Ammon's horn (tissue), 1 donor: ENCODE data around the gene VEZF1.
A peak's percentile ranks its signal among the peaks of the same experiment; 100 is the strongest.
"Not testable (repeated sequence)": the region's sequence is repeated elsewhere in the genome, so short reads cannot be mapped to it uniquely, and the experiment has no call there.

Experiments used
- DNase-seq: peaks from one replicate; pipeline ENCODE4 v3.0.0-alpha.2; 2016; ENCODE audit warnings: low spot score

Gene VEZF1

DNA sequence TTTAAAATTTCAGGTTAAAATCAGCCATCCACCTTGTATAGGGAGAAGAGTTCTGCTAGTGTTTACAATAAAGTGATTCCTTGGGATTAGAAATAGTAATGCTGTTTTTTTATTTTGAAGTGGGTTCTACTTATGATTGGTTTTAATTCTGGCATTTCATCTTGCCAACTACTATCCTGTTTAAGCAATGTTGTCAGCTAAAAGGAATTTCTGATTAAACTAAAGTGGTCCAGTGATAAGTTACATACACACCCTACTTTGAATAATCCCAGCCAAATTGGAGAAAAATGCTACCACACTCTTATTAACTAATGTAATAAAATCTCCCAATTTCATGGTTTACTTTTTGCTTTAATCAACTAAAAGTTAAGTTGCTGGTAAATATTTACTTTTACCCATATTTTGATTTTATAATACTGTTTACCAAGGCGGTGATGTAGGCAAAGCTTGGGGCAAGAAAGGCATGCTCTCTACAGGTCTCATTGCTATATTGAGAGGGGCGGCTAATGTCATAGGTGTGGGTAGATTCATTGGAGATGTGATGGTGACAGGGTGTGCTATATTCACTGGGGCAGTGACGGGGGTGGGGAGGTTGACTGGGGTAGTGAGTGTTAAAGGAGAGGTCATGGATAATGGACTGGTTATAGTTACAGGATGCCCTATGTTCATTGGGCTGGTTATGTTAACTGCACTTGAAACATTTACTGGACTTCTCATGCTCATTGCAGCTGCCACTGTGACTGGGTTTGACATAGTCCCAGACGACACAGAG, 13.8 kb downstream of the VEZF1 start:
- not testable (repeated sequence) for DNase-seq

DNA sequence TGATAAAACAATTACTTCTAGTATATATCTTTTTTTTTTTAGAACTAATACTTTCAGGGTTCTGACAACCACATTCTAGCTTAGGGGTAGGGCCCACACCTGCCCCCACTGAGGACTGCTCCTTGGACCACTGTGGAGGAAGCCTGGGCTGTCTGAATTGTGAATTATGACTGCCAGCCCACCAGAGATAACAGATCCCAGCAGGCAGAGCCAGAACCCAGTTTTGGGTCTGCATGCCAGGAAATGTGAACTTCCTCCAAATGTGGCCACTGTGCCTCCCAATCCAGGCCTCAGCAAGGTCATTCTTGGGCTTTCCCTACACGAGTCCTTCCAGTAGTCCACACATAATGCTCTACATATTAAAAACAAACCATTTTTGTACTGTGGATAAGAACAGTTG, 15.9 kb downstream of the VEZF1 start:
- DNase-seq, result no peak

DNA sequence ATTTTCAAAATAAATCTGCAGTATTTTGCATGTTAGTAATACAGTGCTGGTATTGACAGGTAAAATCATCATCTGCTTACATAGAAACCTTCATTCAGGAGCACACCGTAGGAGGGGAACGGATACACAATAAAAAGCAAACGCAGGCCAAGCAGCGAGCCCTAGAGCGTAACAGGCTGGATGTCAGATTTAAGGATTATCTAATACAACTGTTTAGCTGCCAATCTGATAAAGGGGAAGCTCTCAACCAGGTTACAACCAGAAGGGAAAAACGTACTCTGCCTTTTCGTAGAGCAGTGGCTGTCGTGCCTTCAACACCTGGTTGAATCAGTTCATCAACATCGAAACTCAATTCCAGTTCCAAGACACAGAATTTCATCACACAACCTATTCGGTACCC, 16.5 kb downstream of the VEZF1 start:
- DNase-seq, result no peak

DNA sequence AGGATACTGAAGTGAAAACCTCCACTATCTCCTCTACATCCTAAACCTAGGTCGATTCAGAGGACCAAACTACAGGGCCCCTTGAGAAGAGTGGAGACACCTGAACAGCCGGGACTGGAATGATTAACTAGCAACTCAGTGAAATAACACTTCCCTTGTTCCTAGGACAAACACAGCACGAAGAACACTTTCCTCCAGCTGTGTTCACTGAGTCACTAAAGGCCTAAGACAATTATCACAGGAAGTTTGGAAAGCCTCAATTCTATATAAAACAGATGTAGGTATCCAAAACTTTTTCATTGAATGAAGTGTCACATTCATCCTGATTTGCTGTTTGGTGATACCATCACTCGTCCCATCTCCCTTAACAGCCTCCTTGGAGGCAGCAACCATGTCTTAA, 17.3 kb downstream of the VEZF1 start:
- no peak for DNase-seq

DNA sequence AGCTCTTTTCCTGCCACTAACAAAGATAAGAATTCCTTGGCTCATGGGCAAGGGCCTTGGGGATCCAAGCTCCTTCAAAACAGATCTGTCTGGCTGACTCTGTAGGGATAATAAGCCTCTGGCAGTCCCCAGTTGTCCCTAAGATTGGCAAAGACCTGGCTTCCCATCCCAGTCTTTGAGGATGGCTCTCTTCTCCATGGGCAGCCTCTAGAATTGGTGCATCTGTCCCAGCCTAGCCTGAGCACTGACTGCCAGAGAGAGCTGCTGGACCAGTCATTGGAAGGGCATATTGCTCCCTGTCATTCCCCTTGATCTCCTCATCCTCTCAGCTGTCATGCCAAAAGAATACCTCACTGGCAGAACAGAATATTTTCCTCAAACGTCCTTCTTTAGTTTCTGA, 19.6 kb downstream of the VEZF1 start:
- DNase-seq, result no peak

DNA sequence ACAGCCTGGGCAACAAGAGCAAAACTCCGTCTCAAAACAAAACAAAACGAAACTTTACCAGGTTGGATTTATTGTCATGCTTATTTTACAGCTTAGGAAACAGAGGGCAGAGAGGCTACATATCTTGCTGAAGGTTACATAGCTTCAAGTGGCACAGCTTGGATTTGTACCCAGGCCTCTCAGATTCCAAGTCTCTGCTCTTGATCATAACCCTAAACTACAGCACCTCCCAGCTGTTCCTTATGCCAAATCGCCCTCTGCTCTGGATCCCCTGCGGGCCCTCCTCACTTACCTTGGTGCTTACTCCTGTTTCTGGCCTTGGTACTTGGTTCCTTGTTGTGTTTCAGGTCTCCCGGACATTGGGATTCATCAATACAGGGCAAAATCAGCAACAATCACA, 21.2 kb downstream of the VEZF1 start:
- no peak for DNase-seq

DNA sequence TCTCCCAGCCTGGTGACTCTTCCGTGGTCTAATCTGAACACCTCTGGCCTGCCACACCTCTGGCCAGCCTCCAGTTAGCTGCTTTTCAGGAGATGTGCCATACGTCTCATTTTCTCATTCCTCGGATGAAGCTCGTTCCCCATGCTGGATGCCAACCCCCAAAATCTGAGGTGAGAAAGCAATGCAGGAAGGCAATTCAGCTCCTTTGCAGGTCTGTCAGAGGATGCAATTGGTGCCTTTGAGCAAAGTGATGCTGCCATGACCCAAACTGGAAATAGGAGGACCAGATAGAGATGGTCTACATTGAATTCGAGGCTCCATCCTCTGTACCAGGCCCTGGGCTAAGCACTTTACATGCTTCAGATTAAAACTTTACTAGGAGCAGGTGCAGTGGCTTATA, 21.8 kb downstream of the VEZF1 start:
- no peak for DNase-seq

DNA sequence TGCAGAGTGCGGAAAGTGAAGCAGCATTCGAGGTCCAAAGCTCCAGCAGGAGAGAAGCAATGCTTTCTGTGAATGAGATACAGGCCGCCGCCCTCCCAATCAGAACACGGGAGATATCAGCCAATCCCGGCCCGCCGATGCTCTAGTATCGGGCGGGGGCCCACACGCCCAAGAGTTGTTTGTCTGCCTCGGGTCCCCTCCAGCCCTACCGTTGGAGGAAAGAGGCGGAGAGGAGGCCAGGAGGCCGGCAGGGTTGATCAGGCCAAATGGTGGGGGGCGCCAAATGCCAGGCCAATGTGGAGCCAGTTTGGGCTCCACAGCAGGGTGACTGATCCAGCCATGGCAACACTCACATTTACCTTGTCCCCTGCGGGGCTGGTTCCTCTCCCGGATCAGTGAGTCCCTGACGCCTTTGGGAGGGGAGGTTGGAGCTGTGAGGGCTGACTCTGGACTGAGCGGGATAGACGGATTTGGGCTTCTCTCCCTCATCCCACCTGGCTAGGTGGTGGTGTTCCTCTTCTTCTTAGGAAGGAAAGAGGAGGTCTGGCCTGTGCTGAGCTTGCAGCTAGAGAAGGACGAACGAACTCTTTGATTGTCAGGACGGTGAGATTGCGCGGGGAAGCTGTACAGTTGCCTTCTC, 22.4 kb downstream of the VEZF1 start:
- DNase-seq, result no peak

DNA sequence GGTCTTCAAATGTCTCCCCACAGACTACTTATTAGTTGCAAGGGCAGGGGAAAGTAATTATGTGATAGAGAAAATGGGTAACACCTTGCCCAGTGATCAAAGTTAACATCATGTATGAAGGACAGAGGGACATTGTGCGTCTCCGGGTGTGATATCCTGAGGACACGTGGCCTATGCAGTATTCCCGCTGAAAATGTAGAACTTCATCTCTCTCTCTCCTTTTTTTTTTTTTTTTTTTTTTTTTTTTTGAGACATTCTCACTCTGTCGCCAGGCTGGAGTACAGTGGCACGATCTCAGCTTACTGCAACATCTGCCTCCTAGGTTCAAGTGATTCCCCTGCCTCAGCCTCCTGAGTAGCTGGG, 24.9 kb downstream of the VEZF1 start:
- DNase-seq, result no peak

DNA sequence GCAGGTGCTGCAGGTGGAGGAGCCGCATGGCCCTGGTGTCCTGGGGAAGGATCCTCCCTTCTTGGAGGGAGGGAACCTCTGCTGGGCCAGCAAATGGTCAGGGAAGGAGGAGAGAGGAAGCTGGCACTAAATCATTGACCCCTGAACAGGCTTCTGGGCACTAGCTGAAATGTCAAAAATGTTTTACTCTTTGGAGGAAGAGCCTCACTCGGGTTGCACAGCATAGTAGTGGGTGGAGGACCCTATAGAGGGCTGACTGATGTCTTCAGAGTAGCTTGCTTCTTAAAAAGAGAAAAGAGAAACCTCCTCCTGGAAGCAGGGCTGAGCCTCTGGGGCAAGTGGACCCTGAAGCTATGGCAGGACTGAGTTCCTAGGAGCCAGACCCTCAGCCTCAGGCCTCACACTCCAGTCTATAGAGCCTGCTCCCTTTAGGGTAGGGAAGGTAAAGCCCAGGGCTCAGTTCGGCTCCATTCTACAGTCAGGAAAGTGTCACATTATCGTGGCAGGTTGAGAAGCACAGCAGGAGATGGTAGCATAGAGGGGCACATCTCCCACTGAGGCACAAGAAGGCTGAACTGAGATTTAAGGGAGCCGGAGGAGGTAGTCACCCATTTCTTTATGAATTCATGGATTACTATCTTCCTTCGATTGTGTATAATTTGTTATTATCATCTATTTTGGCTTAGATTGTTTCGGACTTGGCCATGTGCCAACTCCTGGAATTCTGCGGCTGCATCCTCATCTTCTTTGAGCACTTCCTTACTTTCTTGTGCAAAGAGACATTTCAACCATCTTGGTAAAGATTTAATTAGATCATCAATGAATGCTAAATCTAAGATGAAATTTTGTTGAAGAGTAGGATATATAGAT, 25.5 kb downstream of the VEZF1 start:
- DNase-seq, result no peak

DNA sequence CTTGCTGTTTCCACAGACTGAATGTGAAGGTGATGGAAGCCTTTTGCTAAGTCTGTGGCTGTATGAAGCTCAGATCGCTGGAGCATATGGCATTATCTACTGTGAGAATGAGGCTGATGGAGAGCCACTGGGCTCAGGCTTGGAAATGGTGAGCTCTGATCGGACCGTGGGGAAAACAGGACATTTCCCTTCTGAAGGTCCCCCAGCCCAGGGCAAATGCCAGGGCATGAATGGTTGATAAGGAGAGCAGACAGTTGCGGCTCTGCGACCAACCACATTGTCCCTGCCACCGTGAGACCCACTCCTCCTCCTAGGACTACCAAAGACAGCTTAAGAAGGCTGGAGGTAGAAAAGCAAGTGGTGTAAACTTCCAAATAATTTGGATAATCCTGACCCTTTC, 28.1 kb downstream of the VEZF1 start:
- no peak for DNase-seq

DNA sequence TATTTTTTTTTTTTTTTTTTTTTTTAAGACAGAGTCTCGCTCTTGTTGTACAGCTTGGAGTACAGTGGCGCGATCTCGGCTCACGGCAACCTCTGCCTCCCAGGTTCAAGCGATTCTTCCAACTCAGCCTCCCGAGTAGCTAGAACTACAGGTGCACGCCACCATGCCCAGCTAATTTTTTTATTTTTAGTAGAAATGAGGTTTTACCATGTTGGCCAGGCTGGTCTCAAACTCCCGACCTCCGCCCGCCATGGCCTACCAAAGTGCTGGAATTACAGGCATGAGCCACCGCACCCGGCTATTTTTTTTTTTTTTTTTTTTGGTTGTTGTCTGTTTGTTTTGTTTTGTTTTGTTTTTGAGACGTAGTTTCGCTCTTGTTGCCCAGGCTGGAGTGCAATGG, 29.7 kb downstream of the VEZF1 start:
- not testable (repeated sequence) for DNase-seq

DNA sequence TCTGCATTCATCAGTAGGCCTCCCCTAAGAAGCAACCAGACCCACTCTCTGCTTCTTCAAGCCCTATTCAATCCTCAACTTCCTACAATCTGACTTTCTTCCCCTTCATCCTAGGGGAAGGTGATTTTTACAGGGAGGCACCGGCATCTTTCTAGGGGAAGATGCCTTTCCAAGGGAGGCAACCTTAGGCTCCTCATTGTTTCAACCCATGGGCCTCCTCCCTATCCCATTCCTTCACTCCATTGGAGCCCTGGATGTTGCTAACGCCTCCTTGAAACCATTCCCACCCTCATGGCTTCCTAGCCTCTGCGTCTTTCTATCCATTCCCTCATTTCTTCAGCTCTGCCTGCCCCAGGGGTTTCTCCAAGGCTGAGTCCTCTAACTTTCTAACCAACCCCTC, 30.2 kb downstream of the VEZF1 start:
- no peak for DNase-seq

DNA sequence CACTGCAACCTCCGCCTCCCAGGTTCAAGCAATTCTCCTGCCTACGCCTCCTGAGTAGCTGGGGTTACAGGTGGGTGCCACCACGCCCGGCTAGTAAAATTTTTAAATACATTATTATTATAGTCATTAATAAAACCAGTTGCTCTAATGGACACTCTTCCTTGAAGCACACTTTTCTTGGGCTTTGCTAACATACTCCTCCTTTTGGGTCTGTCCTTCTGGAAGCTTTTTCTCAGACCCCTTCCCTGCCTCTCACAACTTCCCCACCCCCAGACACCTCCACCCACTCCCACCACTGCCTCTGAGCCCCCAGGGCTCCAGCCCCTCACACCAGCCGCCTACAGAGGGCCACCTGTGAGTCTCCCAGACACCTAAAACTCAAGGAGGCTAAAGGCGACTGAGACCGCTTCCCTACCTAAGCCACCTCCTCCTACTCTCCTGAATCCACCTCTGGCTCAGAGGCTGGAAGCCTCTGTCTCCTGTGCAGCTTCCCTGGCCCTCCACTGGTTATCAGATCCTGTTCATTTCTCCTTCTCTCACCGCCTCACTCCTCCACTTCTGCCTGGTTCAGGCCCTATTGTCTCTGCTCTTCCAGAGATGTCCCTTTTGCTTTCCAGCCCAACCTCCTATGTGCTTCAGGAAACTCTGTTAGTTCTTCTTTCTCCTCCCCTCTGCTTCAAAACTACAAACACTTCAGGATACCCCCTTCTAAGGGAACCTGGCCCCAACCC, 30.8 kb downstream of the VEZF1 start:
- no peak for DNase-seq

DNA sequence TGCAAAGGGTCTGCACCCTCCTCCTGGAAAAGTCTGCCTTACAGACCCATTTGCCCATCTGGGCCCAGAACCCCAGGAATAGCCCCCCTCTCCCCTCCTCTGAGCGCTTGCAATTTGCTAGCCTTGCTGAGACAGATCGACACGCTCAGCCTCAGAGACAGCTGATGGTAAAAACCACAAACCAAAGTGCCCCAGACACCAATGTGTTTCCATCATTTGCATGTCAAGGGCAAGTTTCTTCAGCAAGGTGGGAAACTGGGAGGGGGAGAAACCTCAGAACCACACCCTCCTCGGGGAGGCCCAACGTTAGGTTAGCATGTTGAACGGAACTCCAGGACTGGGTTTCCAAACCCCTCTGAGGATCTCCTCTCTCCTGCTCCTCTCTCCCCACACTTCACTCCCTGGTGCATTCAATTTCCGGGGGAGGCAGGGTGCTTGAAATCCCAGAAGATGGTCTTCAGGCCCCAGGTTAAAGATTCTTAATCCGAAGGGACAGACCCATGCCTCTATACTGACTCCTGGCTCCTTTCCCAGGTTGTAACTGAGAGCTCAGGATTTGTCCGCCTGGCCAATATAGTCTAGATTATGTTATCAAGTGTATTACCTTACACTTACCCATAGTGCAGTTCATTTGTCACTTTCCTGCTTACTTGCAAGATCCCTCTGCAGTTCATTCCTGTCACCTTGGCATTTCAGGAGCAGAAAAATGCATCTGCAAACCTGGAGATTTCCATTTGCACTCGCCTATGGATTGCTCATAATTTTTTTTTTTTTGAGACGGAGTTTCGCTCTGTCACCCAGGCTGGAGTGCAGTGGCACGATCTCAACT, 31.5 kb downstream of the VEZF1 start:
- DNase-seq, result no peak

DNA sequence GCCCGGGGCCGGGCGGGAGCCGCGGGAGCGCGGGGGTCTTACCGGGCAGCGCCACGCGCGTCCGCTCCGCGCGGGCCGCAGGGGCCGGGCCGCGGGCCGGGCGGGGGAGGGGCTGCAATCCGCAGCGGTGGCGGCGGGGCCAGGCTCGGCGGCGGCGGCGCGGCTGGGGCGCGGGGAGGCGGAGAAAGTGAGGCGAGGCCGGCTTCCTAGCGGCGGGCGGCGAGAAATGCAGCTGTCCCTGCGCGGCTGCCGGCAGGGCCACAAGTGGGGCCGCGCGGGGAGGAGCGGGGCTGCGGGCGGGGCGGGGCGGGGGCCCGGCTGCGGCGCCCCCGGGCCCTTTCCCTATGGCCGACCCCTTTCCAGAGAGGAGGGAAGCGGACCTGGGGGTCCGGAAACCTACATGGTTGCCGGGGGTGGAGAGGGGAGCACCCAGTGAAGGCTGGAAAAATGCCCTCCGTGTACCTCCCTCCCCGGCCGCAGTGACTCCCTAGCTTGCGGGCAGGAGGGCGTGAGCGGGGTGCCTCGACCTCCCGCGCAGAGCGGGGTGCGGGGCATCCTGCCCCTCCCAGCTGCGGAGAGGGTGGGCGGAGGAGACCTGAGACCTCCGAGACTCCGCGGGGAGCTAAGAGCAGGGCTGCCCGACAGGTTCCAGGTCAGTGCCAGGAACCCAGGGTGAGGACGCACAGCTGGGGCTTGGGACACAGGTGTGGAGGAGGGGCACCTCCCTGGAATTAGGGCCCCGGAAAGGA, 32.7 kb downstream of the VEZF1 start, which contains the start of gene CUEDC1:
TSS of gene CUEDC1 (minus strand) at position 230 of the 749 bp plus-strand sequence. CDS start 69,848 bp downstream, outside the sequence.
- DNase-seq, result peak; percentile 80

DNA sequence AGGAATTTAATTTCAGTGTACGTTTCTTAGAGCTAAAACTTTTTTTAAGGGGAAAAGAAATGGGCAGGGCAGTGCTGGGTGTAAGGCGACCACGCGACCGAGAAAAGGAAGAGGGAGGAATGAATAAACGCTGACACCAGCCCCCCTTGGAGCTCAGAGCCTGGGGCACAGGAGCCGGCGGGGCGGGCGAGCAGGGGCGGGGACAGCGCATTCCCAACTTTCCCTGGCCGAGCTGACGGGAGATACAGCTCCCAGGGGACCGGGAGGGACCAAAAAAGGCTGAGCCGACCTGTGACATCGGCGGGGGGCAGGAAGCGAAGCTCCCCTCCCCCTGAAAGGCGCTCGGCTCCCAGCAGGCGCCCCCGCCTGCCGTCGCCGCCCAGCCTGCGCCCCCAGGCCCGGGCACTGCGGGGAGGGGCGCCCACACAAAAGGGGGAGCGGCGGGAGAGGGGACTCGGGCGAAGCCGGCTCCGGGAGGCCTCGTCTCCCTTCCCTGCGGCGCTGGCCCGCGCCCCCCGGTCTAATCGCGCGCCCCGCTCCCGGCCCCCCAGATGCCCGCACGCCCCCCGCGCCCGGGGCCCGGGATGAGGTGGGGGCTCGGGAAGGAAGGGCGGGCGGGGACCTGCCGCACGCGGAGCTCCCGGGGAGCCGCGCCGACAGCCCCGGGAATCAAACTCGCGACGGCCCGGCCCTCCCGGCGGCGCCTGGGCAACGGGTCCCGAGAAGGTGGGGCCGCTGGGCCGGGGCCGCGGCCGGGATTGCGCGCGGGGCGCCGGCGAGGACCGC, 33.5 kb downstream of the VEZF1 start:
- peak; percentile 75 for DNase-seq

DNA sequence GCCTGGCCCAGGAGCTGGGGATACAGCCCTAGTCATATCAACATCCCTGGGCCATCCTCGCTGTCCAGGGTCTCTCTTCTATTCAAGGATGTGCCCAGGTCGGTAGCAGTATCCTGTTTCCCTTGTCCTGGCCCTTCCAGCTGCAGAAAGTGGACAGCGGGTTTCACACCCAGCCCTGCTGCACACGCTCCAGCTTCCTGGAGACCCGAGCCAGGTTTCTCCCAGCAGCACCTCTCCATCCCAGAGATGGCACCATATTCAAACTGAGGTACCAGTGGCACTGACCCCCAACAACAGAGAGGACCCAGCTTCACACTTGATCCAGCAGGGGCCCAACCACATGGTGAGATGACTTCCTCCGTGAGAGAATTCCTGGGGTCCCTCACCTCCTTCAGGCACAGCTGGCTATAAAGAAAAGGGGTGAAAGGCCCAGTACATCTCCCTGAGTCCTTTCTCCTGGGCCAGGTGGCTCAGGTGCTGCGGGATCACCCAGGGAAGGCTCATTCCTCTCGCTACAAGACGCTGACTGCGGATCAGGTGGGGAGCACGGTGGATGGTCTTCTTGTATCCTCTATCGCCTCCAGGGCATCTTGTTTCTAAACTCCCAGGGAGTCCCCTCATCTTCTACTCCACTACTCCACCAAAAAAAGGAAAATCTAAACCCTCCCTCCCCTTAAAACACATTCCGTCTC, 34.2 kb downstream of the VEZF1 start:
- DNase-seq, result no peak

DNA sequence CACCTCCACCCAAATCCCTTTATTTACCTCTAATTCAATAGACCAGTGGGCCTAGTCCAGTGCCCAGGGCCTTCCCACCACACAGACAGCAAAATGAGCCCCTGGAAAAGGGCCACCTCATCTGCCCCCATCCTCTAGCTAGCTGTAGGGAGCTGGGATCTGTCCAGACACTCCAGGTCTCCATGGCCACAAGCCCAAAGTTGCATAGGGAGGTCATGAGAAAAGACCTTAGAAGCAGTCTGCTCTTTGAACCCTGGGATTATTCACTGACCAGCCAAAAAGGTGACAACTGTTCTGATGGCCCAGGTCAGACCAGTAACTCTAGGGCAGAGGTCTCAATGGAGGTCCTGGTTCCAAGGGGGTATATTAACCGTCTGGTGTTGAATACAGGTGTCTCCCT, 34.8 kb downstream of the VEZF1 start:
- DNase-seq, result no peak
